ENCODE measurements around the gene CLASP1.

DNA sequence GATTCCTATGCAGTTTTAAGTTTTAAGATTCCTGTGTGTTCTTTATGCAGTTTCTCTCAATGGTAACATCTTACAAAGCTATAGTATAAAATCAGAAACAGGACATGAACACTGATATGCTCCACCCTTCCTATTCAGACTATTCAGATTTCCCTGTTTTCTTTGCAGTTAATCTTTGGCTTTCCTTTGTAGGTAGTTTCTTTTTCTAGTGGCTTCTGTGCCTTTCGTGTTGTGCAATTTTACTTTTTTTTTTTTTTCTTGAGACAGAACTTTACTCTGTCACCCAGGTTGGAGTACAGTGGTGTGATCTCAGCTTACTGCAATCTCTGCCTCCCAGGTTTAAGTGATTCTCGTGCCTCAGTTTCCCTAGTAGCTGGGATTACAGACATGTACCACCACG, 213.5 kb downstream of the CLASP1 start:
- TF ChIP-seq, protein P1, sequence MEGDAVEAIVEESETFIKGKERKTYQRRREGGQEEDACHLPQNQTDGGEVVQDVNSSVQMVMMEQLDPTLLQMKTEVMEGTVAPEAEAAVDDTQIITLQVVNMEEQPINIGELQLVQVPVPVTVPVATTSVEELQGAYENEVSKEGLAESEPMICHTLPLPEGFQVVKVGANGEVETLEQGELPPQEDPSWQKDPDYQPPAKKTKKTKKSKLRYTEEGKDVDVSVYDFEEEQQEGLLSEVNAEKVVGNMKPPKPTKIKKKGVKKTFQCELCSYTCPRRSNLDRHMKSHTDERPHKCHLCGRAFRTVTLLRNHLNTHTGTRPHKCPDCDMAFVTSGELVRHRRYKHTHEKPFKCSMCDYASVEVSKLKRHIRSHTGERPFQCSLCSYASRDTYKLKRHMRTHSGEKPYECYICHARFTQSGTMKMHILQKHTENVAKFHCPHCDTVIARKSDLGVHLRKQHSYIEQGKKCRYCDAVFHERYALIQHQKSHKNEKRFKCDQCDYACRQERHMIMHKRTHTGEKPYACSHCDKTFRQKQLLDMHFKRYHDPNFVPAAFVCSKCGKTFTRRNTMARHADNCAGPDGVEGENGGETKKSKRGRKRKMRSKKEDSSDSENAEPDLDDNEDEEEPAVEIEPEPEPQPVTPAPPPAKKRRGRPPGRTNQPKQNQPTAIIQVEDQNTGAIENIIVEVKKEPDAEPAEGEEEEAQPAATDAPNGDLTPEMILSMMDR (conservative IDR thresholded peaks at IDR 0.05; ENCODE audit: low read depth in 2 of 2): no peak
- TF ChIP-seq, protein P2, sequence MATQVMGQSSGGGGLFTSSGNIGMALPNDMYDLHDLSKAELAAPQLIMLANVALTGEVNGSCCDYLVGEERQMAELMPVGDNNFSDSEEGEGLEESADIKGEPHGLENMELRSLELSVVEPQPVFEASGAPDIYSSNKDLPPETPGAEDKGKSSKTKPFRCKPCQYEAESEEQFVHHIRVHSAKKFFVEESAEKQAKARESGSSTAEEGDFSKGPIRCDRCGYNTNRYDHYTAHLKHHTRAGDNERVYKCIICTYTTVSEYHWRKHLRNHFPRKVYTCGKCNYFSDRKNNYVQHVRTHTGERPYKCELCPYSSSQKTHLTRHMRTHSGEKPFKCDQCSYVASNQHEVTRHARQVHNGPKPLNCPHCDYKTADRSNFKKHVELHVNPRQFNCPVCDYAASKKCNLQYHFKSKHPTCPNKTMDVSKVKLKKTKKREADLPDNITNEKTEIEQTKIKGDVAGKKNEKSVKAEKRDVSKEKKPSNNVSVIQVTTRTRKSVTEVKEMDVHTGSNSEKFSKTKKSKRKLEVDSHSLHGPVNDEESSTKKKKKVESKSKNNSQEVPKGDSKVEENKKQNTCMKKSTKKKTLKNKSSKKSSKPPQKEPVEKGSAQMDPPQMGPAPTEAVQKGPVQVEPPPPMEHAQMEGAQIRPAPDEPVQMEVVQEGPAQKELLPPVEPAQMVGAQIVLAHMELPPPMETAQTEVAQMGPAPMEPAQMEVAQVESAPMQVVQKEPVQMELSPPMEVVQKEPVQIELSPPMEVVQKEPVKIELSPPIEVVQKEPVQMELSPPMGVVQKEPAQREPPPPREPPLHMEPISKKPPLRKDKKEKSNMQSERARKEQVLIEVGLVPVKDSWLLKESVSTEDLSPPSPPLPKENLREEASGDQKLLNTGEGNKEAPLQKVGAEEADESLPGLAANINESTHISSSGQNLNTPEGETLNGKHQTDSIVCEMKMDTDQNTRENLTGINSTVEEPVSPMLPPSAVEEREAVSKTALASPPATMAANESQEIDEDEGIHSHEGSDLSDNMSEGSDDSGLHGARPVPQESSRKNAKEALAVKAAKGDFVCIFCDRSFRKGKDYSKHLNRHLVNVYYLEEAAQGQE (IDR thresholded peaks at IDR 0.05; ENCODE audit: unreplicated experiment): no peak
- no peak for TF ChIP-seq POLR2AphosphoS5 (IDR thresholded peaks at IDR 0.05; ENCODE audit: low read depth)
- TF ChIP-seq JUNB (IDR thresholded peaks at IDR 0.05; ENCODE audit: unreplicated experiment): no peak
- no peak for TF ChIP-seq EZH2 (IDR thresholded peaks at IDR 0.05; ENCODE audit: low read depth, unreplicated experiment)
- TF ChIP-seq ZNF114 (CRISPR knock-in tag; IDR thresholded peaks at IDR 0.05): no peak
- no peak for TF ChIP-seq EZH2phosphoT487 (IDR thresholded peaks at IDR 0.05; ENCODE audit: unreplicated experiment)
- no peak for TF ChIP-seq CREB1 (CRISPR knock-in tag; IDR thresholded peaks at IDR 0.05; ENCODE audit: low read depth)
- TF ChIP-seq, protein P3, sequence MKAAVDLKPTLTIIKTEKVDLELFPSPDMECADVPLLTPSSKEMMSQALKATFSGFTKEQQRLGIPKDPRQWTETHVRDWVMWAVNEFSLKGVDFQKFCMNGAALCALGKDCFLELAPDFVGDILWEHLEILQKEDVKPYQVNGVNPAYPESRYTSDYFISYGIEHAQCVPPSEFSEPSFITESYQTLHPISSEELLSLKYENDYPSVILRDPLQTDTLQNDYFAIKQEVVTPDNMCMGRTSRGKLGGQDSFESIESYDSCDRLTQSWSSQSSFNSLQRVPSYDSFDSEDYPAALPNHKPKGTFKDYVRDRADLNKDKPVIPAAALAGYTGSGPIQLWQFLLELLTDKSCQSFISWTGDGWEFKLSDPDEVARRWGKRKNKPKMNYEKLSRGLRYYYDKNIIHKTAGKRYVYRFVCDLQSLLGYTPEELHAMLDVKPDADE (IDR thresholded peaks at IDR 0.05): no peak
- TF ChIP-seq NANOG (IDR thresholded peaks at IDR 0.05; ENCODE audit: borderline replicate concordance): no peak
